CD14-positive monocyte (primary cell): ENCODE results near the gene MUC6. TPM values are rescaled to one million over a fixed set of nuclear protein-coding genes. Genes with fewer than 3 reads are reported as not detected.

Experiments
- DNase-seq, 3 donors: peaks; one replicate each; pipeline ENCODE4 v3.0.0-alpha.2; 2011 to 2022
- H2AFZ ChIP-seq: 2 replicates; pipeline ENCODE4 v1.6.0; 2012; ENCODE audit warnings: mild to moderate bottlenecking, low read depth, low read length, inconsistent platforms; ENCODE audit not compliant: insufficient read depth, poor library complexity, severe bottlenecking
- H3K27ac ChIP-seq, 2 donors: 1 replicate in 1 of 2; 2 replicates in 1 of 2; pipeline ENCODE4 v1.5.1; 2012 to 2013; ENCODE audit warnings: low read length in 2 of 2, control low read depth in 1 of 2, inconsistent platforms in 1 of 2, low read depth in 1 of 2, mild to moderate bottlenecking in 1 of 2
- H3K27me3 ChIP-seq, 2 donors: one replicate each; pipeline versions ENCODE4 v1.6.0 to v1.6.1; 2011 to 2013; ENCODE audit warnings: low read length in 2 of 2; ENCODE audit not compliant: control insufficient read depth in 2 of 2, insufficient read depth in 2 of 2
- H3K36me3 ChIP-seq, 2 donors: replicated peaks in 1 of 2; 1 replicate in 1 of 2; 2 replicates in 1 of 2; pipeline versions ENCODE4 v1.5.1 to v1.6.1; 2012 to 2013; ENCODE audit warnings: low read length in 2 of 2, control low read depth in 1 of 2, inconsistent platforms in 1 of 2, mild to moderate bottlenecking in 1 of 2; ENCODE audit not compliant: insufficient read depth in 2 of 2, control insufficient read depth in 1 of 2
- H3K4me1 ChIP-seq, 2 donors: 1 replicate in 1 of 2; 2 replicates in 1 of 2; pipeline versions ENCODE4 v1.5.1 to v1.6.1; 2012 to 2013; ENCODE audit warnings: low read length in 2 of 2, control low read depth in 1 of 2, inconsistent platforms in 1 of 2, mild to moderate bottlenecking in 1 of 2, moderate library complexity in 1 of 2; ENCODE audit not compliant: insufficient read depth in 2 of 2, control insufficient read depth in 1 of 2
- H3K4me2 ChIP-seq: replicated peaks from 2 replicates; pipeline ENCODE3; 2012; ENCODE audit warnings: low read length, moderate library complexity, mild to moderate bottlenecking; ENCODE audit not compliant: poor library complexity, severe bottlenecking; ENCODE audit errors: extremely low read depth
- H3K4me3 ChIP-seq, 3 experiments: fragments of 200-600 bp in 1 of 3; sonication (generic) in 1 of 3; replicated peaks in 1 of 3; 1 replicate in 2 of 3; 2 replicates in 1 of 3; pipeline ENCODE4 v1.5.1; 2011 to 2013; ENCODE audit warnings: low read length in 3 of 3, mild to moderate bottlenecking in 3 of 3, control low read depth in 2 of 3, low read depth in 2 of 3, inconsistent platforms in 1 of 3, moderate library complexity in 1 of 3
- H3K79me2 ChIP-seq: 2 replicates; pipeline ENCODE4 v1.6.0; 2012; ENCODE audit warnings: mild to moderate bottlenecking, control low read depth, inconsistent platforms, low read length, moderate library complexity; ENCODE audit not compliant: insufficient read depth
- H3K9ac ChIP-seq: 2 replicates; pipeline ENCODE4 v1.6.0; 2017; ENCODE audit warnings: low read length, mild to moderate bottlenecking; ENCODE audit not compliant: insufficient read depth, poor library complexity, severe bottlenecking
- H3K9me3 ChIP-seq, 2 donors: replicated peaks in 1 of 2; 1 replicate in 1 of 2; 2 replicates in 1 of 2; pipeline versions ENCODE4 v1.5.1 to v1.6.1; 2012 to 2013; ENCODE audit warnings: low read length in 2 of 2, control low read depth in 1 of 2; ENCODE audit not compliant: control insufficient read depth in 1 of 2, insufficient read depth in 1 of 2
- H4K20me1 ChIP-seq: 2 replicates; pipeline ENCODE4 v1.6.0; 2012; ENCODE audit warnings: mild to moderate bottlenecking, low read length, control low read depth, moderate library complexity; ENCODE audit not compliant: insufficient read depth
- H3K27ac Mint-ChIP-seq, 7 donors: one replicate each; pipeline ENCODE4 v1.8.0; 2020; ENCODE audit warnings: mild to moderate bottlenecking in 7 of 7, mixed read lengths in 7 of 7, moderate library complexity in 6 of 7, inconsistent platforms in 2 of 7
- H3K27me3 Mint-ChIP-seq, 3 donors: one replicate each; pipeline ENCODE4 v1.8.0; 2021 to 2022; ENCODE audit warnings: low read depth in 3 of 3, mild to moderate bottlenecking in 3 of 3, mixed read lengths in 3 of 3, moderate library complexity in 3 of 3, inconsistent platforms in 1 of 3
- H3K36me3 Mint-ChIP-seq, 2 donors: one replicate each; pipeline ENCODE4 v1.8.0; 2020; ENCODE audit warnings: mixed read lengths in 2 of 2, inconsistent platforms in 1 of 2, mild to moderate bottlenecking in 1 of 2
- H3K4me1 Mint-ChIP-seq: one replicate; pipeline ENCODE4 v1.8.0; 2020; ENCODE audit warnings: mild to moderate bottlenecking, mixed read lengths
- H3K4me3 Mint-ChIP-seq, 2 donors: one replicate each; pipeline ENCODE4 v1.8.0; 2020; ENCODE audit warnings: mild to moderate bottlenecking in 2 of 2, mixed read lengths in 2 of 2, moderate library complexity in 1 of 2
- H3K9me3 Mint-ChIP-seq, 7 donors: one replicate each; pipeline ENCODE4 v1.8.0; 2020 to 2022; ENCODE audit warnings: mixed read lengths in 7 of 7, mild to moderate bottlenecking in 6 of 7, moderate library complexity in 6 of 7, inconsistent platforms in 2 of 7
- whole genome bisulfite sequencing: methylation state at CpG from one replicate; pipeline ENCODE4 v1.1.5; 2013; ENCODE audit warnings: missing lambda C conversion rate; ENCODE audit not compliant: insufficient coverage; 5-methylcytosine and 5-hydroxymethylcytosine counted together
- intact Hi-C, 2 donors: fragments of 100-400 bp; cut with micrococcal nuclease; formaldehyde crosslinking; loops; one replicate each; pipeline versions ENCODE4 v1.15.0 to v1.15.1; 2023
- polyA plus RNA-seq, 3 donors: library from polyadenylated mRNA; depleted of rRNA in 1 of 3; unstranded in 2 of 3; stranded (reverse) in 1 of 3; fragments of 300-500 nt in 2 of 3; fragments of >200 nt in 1 of 3; fragmentation: Illumina TruSeq in 2 of 3; gene quantifications; 1 replicate in 2 of 3; 2 replicates in 1 of 3; pipeline ENCODE4 v1.2.3, GENCODE V29; 2012 to 2021
- TF ChIP-seq, protein P1 (sequence below): fragments of 200-600 bp; IDR thresholded peaks from one replicate; pipeline ENCODE4 v1.8.0; 2022; ENCODE audit warnings: antibody characterized with exemption, mild to moderate bottlenecking

MUC6 gene
- polyA plus RNA-seq, 3 donors, result not detected

GRCh38 chr11:1035577-1036283 is 788 bp downstream of the MUC6 start:
- Mint-ChIP-seq H3K27ac (no peak overlapping the region), H3K9me3 (peaks cover 0 to 6% (median 2%) of the 10 kb centered on the region in 7 donors), H3K36me3 (no peaks in the 10 kb centered on the region), H3K4me1 (no peaks in the 10 kb centered on the region), H3K4me3 (no peak overlapping the region), H3K27me3 (peaks cover 0 to 5% (median 2%) of the 10 kb centered on the region in 3 donors)
- H3K36me3 ChIP-seq, result no peaks in the 10 kb centered on the region
- H3K4me2 ChIP-seq, result no peak overlapping the region
- H2AFZ ChIP-seq, result no peak overlapping the region
- H3K4me3 ChIP-seq, result no peak overlapping the region
- no peaks in the 10 kb centered on the region for H4K20me1 ChIP-seq
- no peaks in the 10 kb centered on the region for H3K27me3 ChIP-seq
- intact Hi-C loops, result no loop called here
- 89% methylated on average over 23 of the region's 29 CpGs for WGBS
- no peaks in the 10 kb centered on the region for H3K4me1 ChIP-seq
- no peaks in the 10 kb centered on the region for H3K79me2 ChIP-seq
- TF ChIP-seq, protein P1, sequence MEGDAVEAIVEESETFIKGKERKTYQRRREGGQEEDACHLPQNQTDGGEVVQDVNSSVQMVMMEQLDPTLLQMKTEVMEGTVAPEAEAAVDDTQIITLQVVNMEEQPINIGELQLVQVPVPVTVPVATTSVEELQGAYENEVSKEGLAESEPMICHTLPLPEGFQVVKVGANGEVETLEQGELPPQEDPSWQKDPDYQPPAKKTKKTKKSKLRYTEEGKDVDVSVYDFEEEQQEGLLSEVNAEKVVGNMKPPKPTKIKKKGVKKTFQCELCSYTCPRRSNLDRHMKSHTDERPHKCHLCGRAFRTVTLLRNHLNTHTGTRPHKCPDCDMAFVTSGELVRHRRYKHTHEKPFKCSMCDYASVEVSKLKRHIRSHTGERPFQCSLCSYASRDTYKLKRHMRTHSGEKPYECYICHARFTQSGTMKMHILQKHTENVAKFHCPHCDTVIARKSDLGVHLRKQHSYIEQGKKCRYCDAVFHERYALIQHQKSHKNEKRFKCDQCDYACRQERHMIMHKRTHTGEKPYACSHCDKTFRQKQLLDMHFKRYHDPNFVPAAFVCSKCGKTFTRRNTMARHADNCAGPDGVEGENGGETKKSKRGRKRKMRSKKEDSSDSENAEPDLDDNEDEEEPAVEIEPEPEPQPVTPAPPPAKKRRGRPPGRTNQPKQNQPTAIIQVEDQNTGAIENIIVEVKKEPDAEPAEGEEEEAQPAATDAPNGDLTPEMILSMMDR, result no peak
- no peak overlapping the region for H3K27ac ChIP-seq
- no peak overlapping the region for H3K9ac ChIP-seq
- no peak for DNase-seq
- no peaks in the 10 kb centered on the region for H3K9me3 ChIP-seq

GRCh38 chr11:1034456-1035295 is 1.8 kb downstream of the MUC6 start:
- H3K36me3 ChIP-seq, result no peaks in the 10 kb centered on the region
- H3K79me2 ChIP-seq, result no peaks in the 10 kb centered on the region
- no peaks in the 10 kb centered on the region for H3K27me3 ChIP-seq
- no peak overlapping the region for H2AFZ ChIP-seq
- H4K20me1 ChIP-seq, result no peaks in the 10 kb centered on the region
- no peak overlapping the region for H3K27ac ChIP-seq
- no peaks in the 10 kb centered on the region for H3K4me1 ChIP-seq
- Mint-ChIP-seq H3K36me3 (no peaks in the 10 kb centered on the region), H3K4me3 (no peak overlapping the region), H3K9me3 (peaks cover 0 to 6% (median 2%) of the 10 kb centered on the region in 7 donors), H3K27me3 (peaks cover 0 to 2% (median 1%) of the 10 kb centered on the region in 3 donors), H3K4me1 (no peaks in the 10 kb centered on the region), H3K27ac (no peak overlapping the region)
- intact Hi-C loops, result no loop called here
- 92% methylated on average over 35 of the region's 39 CpGs for WGBS
- no peaks in the 10 kb centered on the region for H3K9me3 ChIP-seq
- TF ChIP-seq, protein P1, result no peak
- H3K4me3 ChIP-seq, result no peak overlapping the region
- no peak overlapping the region for H3K4me2 ChIP-seq
- no peak overlapping the region for H3K9ac ChIP-seq
- no peak for DNase-seq
